ENCODE results near the gene DMD.

The DMD gene

GRCh38 chrX:32896088-32896487 is 315.3 kb downstream of the DMD start:
- Histone ChIP-seq H3K9ac (ENCODE audit: insufficient read length) (no peak overlapping the region), H3K27ac (no peak overlapping the region), H3K9me3 (ENCODE audit: low read depth, low read length) (no peaks in the 10 kb centered on the region), H3K4me3 (no peak overlapping the region), H3K36me3 (ENCODE audit: insufficient read depth, low read length) (no peaks in the 10 kb centered on the region)
- no peak for TF ChIP-seq POLR2AphosphoS5 (IDR thresholded peaks at IDR 0.05; ENCODE audit: borderline replicate concordance, low read depth, low read length)
- TF ChIP-seq FOXP2 (optimal IDR thresholded peaks at IDR 0.05; ENCODE audit: control extremely low read depth, extremely low read length, insufficient read depth): no peak
- no peak for TF ChIP-seq EZH2 (IDR thresholded peaks at IDR 0.05)
- no peak for DNase-seq (ENCODE audit: low read depth, low spot score)

- Histone ChIP-seq H3K27ac (no peak overlapping the region), H3K4me3 (no peak overlapping the region), H3K36me3 (ENCODE audit: insufficient read depth, low read length) (no peaks in the 10 kb centered on the region), H3K9ac (ENCODE audit: insufficient read length) (no peak overlapping the region), H3K9me3 (ENCODE audit: low read depth, low read length) (no peaks in the 10 kb centered on the region)
- DNase-seq (ENCODE audit: low read depth, low spot score): no peak
- TF ChIP-seq FOXP2 (optimal IDR thresholded peaks at IDR 0.05; ENCODE audit: control extremely low read depth, extremely low read length, insufficient read depth) (no peak), POLR2AphosphoS5 (IDR thresholded peaks at IDR 0.05; ENCODE audit: borderline replicate concordance, low read depth, low read length) (no peak), EZH2 (IDR thresholded peaks at IDR 0.05) (no peak)
Observed at GRCh38 chrX:32894679-32895078, 316.7 kb downstream of the DMD start.

GRCh38 chrX:32893751-32894150 is 317.6 kb downstream of the DMD start:
- DNase-seq (ENCODE audit: low read depth, low spot score): no peak
- H3K9me3 ChIP-seq (ENCODE audit: low read depth, low read length): no peaks in the 10 kb centered on the region
- H3K36me3 ChIP-seq (ENCODE audit: insufficient read depth, low read length): no peaks in the 10 kb centered on the region
- H3K27ac ChIP-seq: no peak overlapping the region
- no peak for TF ChIP-seq EZH2 (IDR thresholded peaks at IDR 0.05)
- TF ChIP-seq POLR2AphosphoS5 (IDR thresholded peaks at IDR 0.05; ENCODE audit: borderline replicate concordance, low read depth, low read length): no peak
- no peak for TF ChIP-seq FOXP2 (optimal IDR thresholded peaks at IDR 0.05; ENCODE audit: control extremely low read depth, extremely low read length, insufficient read depth)
- H3K9ac ChIP-seq (ENCODE audit: insufficient read length): no peak overlapping the region
- H3K4me3 ChIP-seq: no peak overlapping the region

- no peaks in the 10 kb centered on the region for H3K36me3 ChIP-seq (ENCODE audit: insufficient read depth, low read length)
- no peak for DNase-seq (ENCODE audit: low read depth, low spot score)
- no peaks in the 10 kb centered on the region for H3K9me3 ChIP-seq (ENCODE audit: low read depth, low read length)
- H3K4me3 ChIP-seq: no peak overlapping the region
- TF ChIP-seq POLR2AphosphoS5 (IDR thresholded peaks at IDR 0.05; ENCODE audit: borderline replicate concordance, low read depth, low read length) (no peak), EZH2 (IDR thresholded peaks at IDR 0.05) (no peak), FOXP2 (optimal IDR thresholded peaks at IDR 0.05; ENCODE audit: control extremely low read depth, extremely low read length, insufficient read depth) (no peak)
- H3K27ac ChIP-seq: no peak overlapping the region
- H3K9ac ChIP-seq (ENCODE audit: insufficient read length): no peak overlapping the region
Observed at GRCh38 chrX:32877592-32877991, 333.8 kb downstream of the DMD start.

GRCh38 chrX:32874839-32875238 is 336.5 kb downstream of the DMD start:
- Histone ChIP-seq H3K9me3 (ENCODE audit: low read depth, low read length) (no peaks in the 10 kb centered on the region), H3K27ac (no peak overlapping the region), H3K4me3 (no peak overlapping the region), H3K36me3 (ENCODE audit: insufficient read depth, low read length) (no peaks in the 10 kb centered on the region), H3K9ac (ENCODE audit: insufficient read length) (no peak overlapping the region)
- no peak for TF ChIP-seq FOXP2 (optimal IDR thresholded peaks at IDR 0.05; ENCODE audit: control extremely low read depth, extremely low read length, insufficient read depth)
- TF ChIP-seq POLR2AphosphoS5 (IDR thresholded peaks at IDR 0.05; ENCODE audit: borderline replicate concordance, low read depth, low read length): no peak
- no peak for DNase-seq (ENCODE audit: low read depth, low spot score)

GRCh38 chrX:32873786-32874185 is 337.6 kb downstream of the DMD start:
- Histone ChIP-seq H3K27ac (no peak overlapping the region), H3K9ac (ENCODE audit: insufficient read length) (no peak overlapping the region), H3K36me3 (ENCODE audit: insufficient read depth, low read length) (no peaks in the 10 kb centered on the region), H3K4me3 (no peak overlapping the region), H3K9me3 (ENCODE audit: low read depth, low read length) (no peaks in the 10 kb centered on the region)
- TF ChIP-seq FOXP2 (optimal IDR thresholded peaks at IDR 0.05; ENCODE audit: control extremely low read depth, extremely low read length, insufficient read depth) (no peak), POLR2AphosphoS5 (IDR thresholded peaks at IDR 0.05; ENCODE audit: borderline replicate concordance, low read depth, low read length) (no peak)
- DNase-seq (ENCODE audit: low read depth, low spot score): no peak

- H3K9me3 ChIP-seq (ENCODE audit: low read depth, low read length): no peaks in the 10 kb centered on the region
- TF ChIP-seq EZH2 (IDR thresholded peaks at IDR 0.05) (no peak), POLR2AphosphoS5 (IDR thresholded peaks at IDR 0.05; ENCODE audit: borderline replicate concordance, low read depth, low read length) (no peak), FOXP2 (optimal IDR thresholded peaks at IDR 0.05; ENCODE audit: control extremely low read depth, extremely low read length, insufficient read depth) (no peak)
- H3K36me3 ChIP-seq (ENCODE audit: insufficient read depth, low read length): no peaks in the 10 kb centered on the region
- no peak for DNase-seq (ENCODE audit: low read depth, low spot score)
- no peak overlapping the region for H3K27ac ChIP-seq
- no peak overlapping the region for H3K9ac ChIP-seq (ENCODE audit: insufficient read length)
- no peak overlapping the region for H3K4me3 ChIP-seq
Observed at GRCh38 chrX:32871636-32872035, 339.7 kb downstream of the DMD start.

GRCh38 chrX:32868524-32868895 is 342.8 kb downstream of the DMD start:
- TF ChIP-seq POLR2AphosphoS5 (IDR thresholded peaks at IDR 0.05; ENCODE audit: borderline replicate concordance, low read depth, low read length) (no peak), FOXP2 (optimal IDR thresholded peaks at IDR 0.05; ENCODE audit: control extremely low read depth, extremely low read length, insufficient read depth) (no peak)
- H3K36me3 ChIP-seq (ENCODE audit: insufficient read depth, low read length): no peaks in the 10 kb centered on the region
- H3K4me3 ChIP-seq: no peak overlapping the region
- H3K27ac ChIP-seq: no peak overlapping the region
- no peaks in the 10 kb centered on the region for H3K9me3 ChIP-seq (ENCODE audit: low read depth, low read length)
- DNase-seq (ENCODE audit: low read depth, low spot score): no peak
- H3K9ac ChIP-seq (ENCODE audit: insufficient read length): no peak overlapping the region

GRCh38 chrX:32867781-32868523 is 343.4 kb downstream of the DMD start:
- Histone ChIP-seq H3K36me3 (ENCODE audit: insufficient read depth, low read length) (no peaks in the 10 kb centered on the region), H3K4me3 (no peak overlapping the region), H3K27ac (no peak overlapping the region), H3K9me3 (ENCODE audit: low read depth, low read length) (no peaks in the 10 kb centered on the region), H3K9ac (ENCODE audit: insufficient read length) (no peak overlapping the region)
- TF ChIP-seq FOXP2 (optimal IDR thresholded peaks at IDR 0.05; ENCODE audit: control extremely low read depth, extremely low read length, insufficient read depth) (no peak), POLR2AphosphoS5 (IDR thresholded peaks at IDR 0.05; ENCODE audit: borderline replicate concordance, low read depth, low read length) (no peak), EZH2 (IDR thresholded peaks at IDR 0.05) (no peak)
- no peak for DNase-seq (ENCODE audit: low read depth, low spot score)
